GM12874 (cell line): ENCODE data around the gene HDAC4.

Source experiments
- TF ChIP-seq, protein P1 (sequence below): IDR thresholded peaks from 2 replicates; pipeline ENCODE4 v1.5.1; 2011; ENCODE audit warnings: low read depth, mild to moderate bottlenecking, control low read depth, low read length, moderate library complexity; ENCODE audit not compliant: insufficient read depth

Gene HDAC4

DNA sequence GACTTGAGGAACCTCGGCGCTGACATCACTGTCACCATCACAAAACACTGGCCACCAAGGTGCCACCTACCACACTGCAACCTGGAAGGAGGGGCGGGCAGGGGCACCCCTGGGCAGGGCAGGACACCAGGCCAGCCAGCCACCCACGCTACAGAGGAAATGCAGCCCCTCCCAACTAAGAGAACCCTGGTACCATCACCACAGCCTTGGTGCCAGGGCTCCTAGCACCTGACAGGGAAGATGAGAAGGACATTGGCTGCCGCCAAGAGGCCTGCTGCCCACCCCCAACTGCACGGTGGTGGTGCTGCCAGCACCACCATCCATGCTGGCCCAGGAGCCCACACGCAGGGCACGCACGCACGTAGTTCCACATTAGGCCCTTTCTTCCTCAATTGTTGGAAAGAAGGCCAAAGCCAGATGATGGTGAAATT lies 88.7 kb downstream of the HDAC4 start:
- TF ChIP-seq, protein P1, sequence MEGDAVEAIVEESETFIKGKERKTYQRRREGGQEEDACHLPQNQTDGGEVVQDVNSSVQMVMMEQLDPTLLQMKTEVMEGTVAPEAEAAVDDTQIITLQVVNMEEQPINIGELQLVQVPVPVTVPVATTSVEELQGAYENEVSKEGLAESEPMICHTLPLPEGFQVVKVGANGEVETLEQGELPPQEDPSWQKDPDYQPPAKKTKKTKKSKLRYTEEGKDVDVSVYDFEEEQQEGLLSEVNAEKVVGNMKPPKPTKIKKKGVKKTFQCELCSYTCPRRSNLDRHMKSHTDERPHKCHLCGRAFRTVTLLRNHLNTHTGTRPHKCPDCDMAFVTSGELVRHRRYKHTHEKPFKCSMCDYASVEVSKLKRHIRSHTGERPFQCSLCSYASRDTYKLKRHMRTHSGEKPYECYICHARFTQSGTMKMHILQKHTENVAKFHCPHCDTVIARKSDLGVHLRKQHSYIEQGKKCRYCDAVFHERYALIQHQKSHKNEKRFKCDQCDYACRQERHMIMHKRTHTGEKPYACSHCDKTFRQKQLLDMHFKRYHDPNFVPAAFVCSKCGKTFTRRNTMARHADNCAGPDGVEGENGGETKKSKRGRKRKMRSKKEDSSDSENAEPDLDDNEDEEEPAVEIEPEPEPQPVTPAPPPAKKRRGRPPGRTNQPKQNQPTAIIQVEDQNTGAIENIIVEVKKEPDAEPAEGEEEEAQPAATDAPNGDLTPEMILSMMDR, result no peak

DNA sequence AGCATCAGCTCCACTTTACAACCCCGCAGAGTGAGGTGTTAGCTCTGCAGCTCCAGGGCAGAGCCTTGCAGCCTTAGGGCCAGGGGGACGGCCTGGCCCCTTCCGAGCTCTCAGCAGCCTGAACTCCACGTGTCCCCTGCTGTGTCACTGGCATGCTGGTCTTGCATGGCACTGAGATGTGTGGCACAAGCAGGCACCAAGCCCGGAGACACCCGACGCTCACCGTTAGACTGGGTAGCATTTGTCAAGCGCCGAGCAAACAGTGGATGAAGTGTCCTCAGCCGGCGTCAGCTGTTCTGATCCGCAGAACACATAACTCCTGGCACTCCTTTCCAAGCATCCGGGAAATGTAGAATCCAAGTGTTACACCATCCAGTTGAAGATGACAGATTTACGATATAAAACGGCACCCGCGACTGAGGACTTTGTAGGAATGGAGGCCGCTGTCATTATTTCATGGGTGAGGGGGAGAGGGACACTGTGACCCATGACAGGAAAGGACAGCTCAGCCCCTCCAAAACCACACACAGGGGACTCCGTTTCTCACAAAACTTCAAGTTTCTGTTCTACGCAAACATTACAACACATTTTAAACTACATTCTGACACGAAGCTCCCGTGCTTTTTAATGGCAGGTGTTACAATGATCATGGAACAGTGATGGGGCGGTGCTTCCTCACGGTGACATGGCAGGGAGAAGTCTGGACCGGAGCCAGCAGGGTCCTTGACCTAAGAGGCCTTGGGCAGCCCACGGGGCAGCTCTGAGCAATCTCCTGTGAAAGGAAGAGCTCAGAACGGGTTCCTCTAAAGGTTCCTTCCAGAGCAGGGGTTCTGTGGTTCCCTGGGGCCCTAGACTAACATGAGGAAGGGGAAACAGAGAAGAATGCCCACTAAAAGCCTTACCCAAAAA lies 89.4 kb downstream of the HDAC4 start:
- TF ChIP-seq, protein P1, result no peak

GRCh38 chr2:239310401-239311061 lies 90.3 kb downstream of the HDAC4 start:
- TF ChIP-seq, protein P1, result no peak

DNA sequence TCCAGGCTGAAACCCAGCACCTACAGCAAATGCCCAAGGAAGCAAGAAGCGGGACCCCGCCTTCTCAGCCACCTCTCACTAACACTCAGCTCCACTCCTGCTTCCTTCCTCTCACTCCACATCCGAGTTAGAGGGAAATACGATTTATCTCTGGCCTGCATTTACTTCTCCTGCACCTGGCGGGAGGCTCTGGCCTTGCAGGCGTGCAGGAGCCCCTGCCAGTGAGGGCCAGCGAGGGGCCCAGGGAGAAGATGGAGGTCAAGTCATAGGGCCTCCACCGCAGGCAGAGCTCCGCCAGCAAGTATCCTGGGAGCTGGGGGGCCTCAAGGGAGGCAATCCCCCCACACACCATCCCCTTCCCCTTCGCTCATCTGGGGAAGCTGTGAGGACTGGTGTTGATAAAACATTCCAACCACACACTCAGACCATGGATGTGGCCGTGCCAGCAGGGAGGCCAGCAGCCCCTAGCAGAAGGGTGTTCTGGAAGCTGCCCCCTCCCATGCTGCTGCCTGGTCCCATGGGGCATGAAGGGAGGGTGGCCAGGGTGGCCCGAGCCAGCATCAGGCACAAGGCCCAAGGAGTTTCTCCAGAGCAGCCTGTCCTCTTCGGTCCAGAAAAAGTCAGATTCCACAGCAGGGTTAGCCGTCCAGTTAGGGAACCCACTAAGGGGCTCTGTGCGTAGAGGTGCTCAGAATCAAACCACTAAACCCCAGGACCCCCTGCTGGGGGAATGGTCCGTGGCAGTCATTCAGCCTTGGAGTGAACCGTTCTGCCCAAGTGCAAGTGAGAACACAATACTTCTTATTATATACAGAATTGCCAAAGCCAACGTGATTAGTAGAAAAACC lies 91.2 kb downstream of the HDAC4 start:
- TF ChIP-seq, protein P1, result no peak

- TF ChIP-seq, protein P1, result no peak
Measured at GRCh38 chr2:239308661-239309397, 92.0 kb downstream of the HDAC4 start.

GRCh38 chr2:239307921-239308613 lies 92.8 kb downstream of the HDAC4 start:
- TF ChIP-seq, protein P1, result no peak
